Fibroblast of skin of back (primary cell): ENCODE data around the gene GAB2.
A peak's percentile ranks its signal among the peaks of the same experiment; 100 is the strongest.

Experiments used
- DNase-seq: peaks from one replicate; pipeline ENCODE4 v3.0.0-alpha.2; 2013

The GAB2 gene

GRCh38 chr11:78427615-78428265, 10.1 kb upstream of the GAB2 start:
- no peak for DNase-seq

GRCh38 chr11:78426845-78427244, 9.2 kb upstream of the GAB2 start:
- no peak for DNase-seq

GRCh38 chr11:78425399-78426070, 7.9 kb upstream of the GAB2 start:
- DNase-seq, result no peak

GRCh38 chr11:78424334-78425270, 7.0 kb upstream of the GAB2 start:
- DNase-seq, result peak; percentile 41

GRCh38 chr11:78423241-78423640, 5.6 kb upstream of the GAB2 start:
- DNase-seq, result no peak

GRCh38 chr11:78420796-78421209, 3.2 kb upstream of the GAB2 start:
- peak; percentile 35 for DNase-seq

GRCh38 chr11:78420255-78420764, 2.7 kb upstream of the GAB2 start:
- DNase-seq, result peak; percentile 80

GRCh38 chr11:78419327-78419726, 1.7 kb upstream of the GAB2 start:
- peak; percentile 87 for DNase-seq

GRCh38 chr11:78418584-78419211, 1.1 kb upstream of the GAB2 start:
- DNase-seq, result no peak

- DNase-seq, result peak; percentile 84
These were observed 416 bp upstream of the GAB2 start for GRCh38 chr11:78417888-78418583.

- peak; percentile 85 for DNase-seq
These were observed 1.1 kb downstream of the GAB2 start for GRCh38 chr11:78416285-78417174.

GRCh38 chr11:78415338-78415737, 2.3 kb downstream of the GAB2 start:
- no peak for DNase-seq

GRCh38 chr11:78414321-78415051, 3.1 kb downstream of the GAB2 start:
- peak; percentile 38 for DNase-seq

- no peak for DNase-seq
These were observed 9.0 kb downstream of the GAB2 start for GRCh38 chr11:78408619-78409018.

- no peak for DNase-seq
These were observed 10.9 kb downstream of the GAB2 start for GRCh38 chr11:78406568-78407196.

GRCh38 chr11:78405805-78406204, 11.8 kb downstream of the GAB2 start:
- no peak for DNase-seq

GRCh38 chr11:78403781-78404180, 13.8 kb downstream of the GAB2 start:
- DNase-seq, result peak; percentile 71

- no peak for DNase-seq
These were observed 14.8 kb downstream of the GAB2 start for GRCh38 chr11:78402847-78403246.

GRCh38 chr11:78400702-78401101, 16.9 kb downstream of the GAB2 start:
- no peak for DNase-seq

- no peak for DNase-seq
These were observed 17.5 kb downstream of the GAB2 start for GRCh38 chr11:78400116-78400515.
